SK-N-SH (cell line): ENCODE measurements around the gene DHDDS. TPM values are rescaled to one million over a fixed set of nuclear protein-coding genes. Genes with fewer than 3 reads are reported as not detected.

ENCODE experiments used
- CTCF ChIA-PET: fragments of 300-600, 350-600 bp; formaldehyde crosslinking; extraction: SDS; loops from one replicate; lab custom pipeline; 2021; lab: Yijun Ruan, JAX
- POLR2A ChIA-PET: fragments of 350-600 bp; sonication (Branson Sonifier 250); formaldehyde crosslinking; extraction: SDS; loops from one replicate; lab custom pipeline; 2020; ENCODE audit warnings: antibody characterized with exemption, inconsistent platforms; lab: Yijun Ruan, JAX
- DNase-seq: peaks from one replicate; pipeline ENCODE4 v3.0.0; 2012
- H2AFZ ChIP-seq: fragments of 200-600 bp; sonication (generic); 2 replicates; pipeline ENCODE4 v1.8.1; 2016; ENCODE audit warnings: antibody characterized with exemption, mild to moderate bottlenecking, low read depth
- H3F3A ChIP-seq: fragments of 200-600 bp; sonication (generic); replicated peaks from 2 replicates; pipeline ENCODE3; 2016; ENCODE audit warnings: antibody characterized with exemption, mild to moderate bottlenecking; ENCODE audit not compliant: insufficient read depth
- H3K27ac ChIP-seq, 2 experiments: fragments of 200-500 bp in 1 of 2; fragments of 200-600 bp in 1 of 2; sonication (Bioruptor generic) in 1 of 2; sonication (generic), shearing (Covaris generic) in 1 of 2; 2 replicates each; pipeline versions ENCODE4 v1.5.1 to v1.6.1; 2014 to 2016; ENCODE audit warnings: low read depth in 2 of 2, inconsistent platforms in 1 of 2, low read length in 1 of 2, mild to moderate bottlenecking in 1 of 2, mixed read lengths in 1 of 2
- H3K27me3 ChIP-seq: fragments of 200-600 bp; sonication (generic), shearing (Covaris generic); 2 replicates; pipeline ENCODE4 v1.6.1; 2016; ENCODE audit warnings: mixed run types; ENCODE audit not compliant: insufficient read depth
- H3K36me3 ChIP-seq, 2 experiments: fragments of 200-500 bp in 1 of 2; fragments of 200-600 bp in 1 of 2; sonication (Bioruptor generic) in 1 of 2; sonication (generic) in 1 of 2; replicated peaks in 1 of 2; 2 replicates each; pipeline versions ENCODE3 to v1.5.1; 2014 to 2016; ENCODE audit warnings: low read length in 1 of 2, mild to moderate bottlenecking in 1 of 2; ENCODE audit not compliant: insufficient read depth in 2 of 2, control insufficient read depth in 1 of 2
- H3K4me1 ChIP-seq, 2 experiments: fragments of 200-500 bp in 1 of 2; fragments of 200-600 bp in 1 of 2; sonication (Bioruptor generic) in 1 of 2; sonication (generic), shearing (Covaris generic) in 1 of 2; 2 replicates each; pipeline versions ENCODE4 v1.5.1 to v1.6.1; 2014 to 2016; ENCODE audit warnings: low read depth in 1 of 2, low read length in 1 of 2, mixed run types in 1 of 2; ENCODE audit not compliant: insufficient read depth in 2 of 2, control insufficient read depth in 1 of 2
- H3K4me2 ChIP-seq: fragments of 200-600 bp; sonication (generic), shearing (Covaris generic); 2 replicates; pipeline ENCODE4 v1.6.1; 2017; ENCODE audit warnings: mixed run types
- H3K4me3 ChIP-seq, 2 experiments: fragments of 200-500 bp in 1 of 2; fragments of 200-600 bp in 1 of 2; sonication (Bioruptor generic) in 1 of 2; sonication (generic), shearing (Covaris generic) in 1 of 2; 2 replicates each; pipeline versions ENCODE4 v1.5.1 to v1.8.1; 2014 to 2016; ENCODE audit warnings: low read depth in 2 of 2, inconsistent platforms in 1 of 2, low read length in 1 of 2, mild to moderate bottlenecking in 1 of 2, mixed read lengths in 1 of 2, moderate library complexity in 1 of 2
- H3K79me2 ChIP-seq: fragments of 200-600 bp; sonication (generic); 2 replicates; pipeline ENCODE4 v1.8.1; 2017; ENCODE audit warnings: mild to moderate bottlenecking; ENCODE audit not compliant: insufficient read depth
- H3K9ac ChIP-seq: fragments of 200-600 bp; sonication (generic); 2 replicates; pipeline ENCODE4 v1.6.1; 2017; ENCODE audit warnings: mixed run types
- H3K9me2 ChIP-seq: fragments of 200-600 bp; sonication (generic); 2 replicates; pipeline ENCODE4 v1.6.1; 2017; ENCODE audit warnings: mixed run types
- H3K9me3 ChIP-seq: fragments of 200-600 bp; sonication (generic); 2 replicates; pipeline ENCODE4 v1.6.1; 2017; ENCODE audit warnings: mixed run types, mild to moderate bottlenecking, moderate library complexity
- H4K20me1 ChIP-seq: fragments of 200-600 bp; sonication (generic); 2 replicates; pipeline ENCODE4 v1.6.1; 2017; ENCODE audit warnings: mild to moderate bottlenecking, mixed run types; ENCODE audit not compliant: insufficient read depth
- EZH2phosphoT487 ChIP-seq: fragments of 200-600 bp; sonication (generic); IDR thresholded peaks from 2 replicates; pipeline ENCODE4 v1.6.1; 2017; ENCODE audit warnings: low read depth, mixed run types, mild to moderate bottlenecking, antibody characterized with exemption, moderate library complexity, borderline replicate concordance
- GABPA ChIP-seq: IDR thresholded peaks from 2 replicates; pipeline ENCODE4 v1.4.0; 2012; ENCODE audit warnings: low read depth, mild to moderate bottlenecking
- GATA2 ChIP-seq: sonication (generic); formaldehyde crosslinking; IDR thresholded peaks from 2 replicates; pipeline ENCODE4 v1.5.0; 2020; ENCODE audit warnings: mild to moderate bottlenecking, missing genetic modification reagents
- MXI1 ChIP-seq: IDR thresholded peaks from 2 replicates; pipeline ENCODE4 v1.6.1; 2012; ENCODE audit warnings: mild to moderate bottlenecking, low read depth, low read length, improper control_type of control experiment
- NRF1 ChIP-seq: IDR thresholded peaks from 2 replicates; pipeline ENCODE4 v1.6.1; 2012; ENCODE audit warnings: low read depth, mild to moderate bottlenecking, low read length
- RCOR1 ChIP-seq: fragments of 150-350 bp; IDR thresholded peaks from 2 replicates; pipeline ENCODE4 v1.6.1; 2017; ENCODE audit warnings: antibody characterized with exemption, low read length
- RFX5 ChIP-seq: IDR thresholded peaks from 2 replicates; pipeline ENCODE4 v1.6.1; 2012; ENCODE audit warnings: mild to moderate bottlenecking, improper control_type of control experiment, low read length
- RXRA ChIP-seq: IDR thresholded peaks from 2 replicates; pipeline ENCODE4 v1.4.0; 2012; ENCODE audit warnings: low read depth, mild to moderate bottlenecking, borderline replicate concordance
- TAF1 ChIP-seq: IDR thresholded peaks from 2 replicates; pipeline ENCODE4 v1.6.1; 2012; ENCODE audit warnings: low read depth, mild to moderate bottlenecking, low read length, moderate library complexity, borderline replicate concordance
- TCF12 ChIP-seq: IDR thresholded peaks from 2 replicates; pipeline ENCODE4 v1.4.0; 2012
- TEAD4 ChIP-seq: IDR thresholded peaks from 2 replicates; pipeline ENCODE4 v1.4.0; 2012; ENCODE audit warnings: mild to moderate bottlenecking, borderline replicate concordance; ENCODE audit not compliant: insufficient read depth
- USF2 ChIP-seq: fragments of 150-350 bp; IDR thresholded peaks from 2 replicates; pipeline ENCODE4 v1.6.1; 2017; ENCODE audit warnings: antibody characterized with exemption, low read length, low read depth, borderline replicate concordance
- YY1 ChIP-seq: IDR thresholded peaks from 2 replicates; pipeline ENCODE4 v1.4.0; 2012; ENCODE audit warnings: low read depth, mild to moderate bottlenecking
- WGBS: methylation state at CpG from one replicate; pipeline ENCODE4 v1.1.6; 2017; ENCODE audit warnings: low lambda C conversion rate; 5-methylcytosine and 5-hydroxymethylcytosine counted together
- polyA plus RNA-seq, 3 experiments: library from polyadenylated mRNA; depleted of rRNA; stranded (reverse); fragments of >200 nt; gene quantifications; 2 replicates each; pipeline ENCODE4 v1.2.3, GENCODE V29; 2012
- TF ChIP-seq, protein P1 (sequence below): IDR thresholded peaks from 2 replicates; pipeline ENCODE4 v1.4.0; 2012; ENCODE audit warnings: low read depth, borderline replicate concordance
- TF ChIP-seq, protein P2 (sequence below): fragments of 150-350 bp; IDR thresholded peaks from 2 replicates; pipeline ENCODE4 v1.6.1; 2016; ENCODE audit warnings: mild to moderate bottlenecking, low read depth, low read length

Gene DHDDS
- polyA plus RNA-seq, 1 of the 3 experiments (the other 2 are of a cell fraction): 25.0 TPM

GRCh38 chr1:26476958-26477357 is 44.8 kb downstream of the DHDDS start:
- Histone ChIP-seq H3F3A (peaks cover 54% of the 10 kb centered on the region), H3K4me2 (no peak overlapping the region), H2AFZ (no peak overlapping the region), H3K4me1 (peaks cover 6 to 11% of the 10 kb centered on the region in 2 experiments; a peak in 3 of 4 replicates), H4K20me1 (peaks cover 32% of the 10 kb centered on the region), H3K27ac (no peak overlapping the region; a peak in 1 of 4 replicates), H3K9me2 (no peaks in the 10 kb centered on the region), H3K4me3 (no peak overlapping the region), H3K79me2 (peaks cover 34% of the 10 kb centered on the region), H3K9ac (no peak overlapping the region), H3K9me3 (no peaks in the 10 kb centered on the region), H3K36me3 (peaks cover 40 to 43% of the 10 kb centered on the region in 2 experiments), H3K27me3 (no peaks in the 10 kb centered on the region)
- DNase-seq: no peak
- TF ChIP-seq, protein P1, sequence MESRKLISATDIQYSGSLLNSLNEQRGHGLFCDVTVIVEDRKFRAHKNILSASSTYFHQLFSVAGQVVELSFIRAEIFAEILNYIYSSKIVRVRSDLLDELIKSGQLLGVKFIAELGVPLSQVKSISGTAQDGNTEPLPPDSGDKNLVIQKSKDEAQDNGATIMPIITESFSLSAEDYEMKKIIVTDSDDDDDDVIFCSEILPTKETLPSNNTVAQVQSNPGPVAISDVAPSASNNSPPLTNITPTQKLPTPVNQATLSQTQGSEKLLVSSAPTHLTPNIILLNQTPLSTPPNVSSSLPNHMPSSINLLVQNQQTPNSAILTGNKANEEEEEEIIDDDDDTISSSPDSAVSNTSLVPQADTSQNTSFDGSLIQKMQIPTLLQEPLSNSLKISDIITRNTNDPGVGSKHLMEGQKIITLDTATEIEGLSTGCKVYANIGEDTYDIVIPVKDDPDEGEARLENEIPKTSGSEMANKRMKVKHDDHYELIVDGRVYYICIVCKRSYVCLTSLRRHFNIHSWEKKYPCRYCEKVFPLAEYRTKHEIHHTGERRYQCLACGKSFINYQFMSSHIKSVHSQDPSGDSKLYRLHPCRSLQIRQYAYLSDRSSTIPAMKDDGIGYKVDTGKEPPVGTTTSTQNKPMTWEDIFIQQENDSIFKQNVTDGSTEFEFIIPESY: no peak
- TF ChIP-seq NRF1 (no peak), GABPA (no peak), RFX5 (no peak), MXI1 (no peak), GATA2 (CRISPR knock-in tag) (no peak), USF2 (no peak), TAF1 (no peak), TCF12 (no peak), RCOR1 (no peak), TEAD4 (no peak), EZH2phosphoT487 (no peak), YY1 (no peak), RXRA (no peak)
- TF ChIP-seq, protein P2, sequence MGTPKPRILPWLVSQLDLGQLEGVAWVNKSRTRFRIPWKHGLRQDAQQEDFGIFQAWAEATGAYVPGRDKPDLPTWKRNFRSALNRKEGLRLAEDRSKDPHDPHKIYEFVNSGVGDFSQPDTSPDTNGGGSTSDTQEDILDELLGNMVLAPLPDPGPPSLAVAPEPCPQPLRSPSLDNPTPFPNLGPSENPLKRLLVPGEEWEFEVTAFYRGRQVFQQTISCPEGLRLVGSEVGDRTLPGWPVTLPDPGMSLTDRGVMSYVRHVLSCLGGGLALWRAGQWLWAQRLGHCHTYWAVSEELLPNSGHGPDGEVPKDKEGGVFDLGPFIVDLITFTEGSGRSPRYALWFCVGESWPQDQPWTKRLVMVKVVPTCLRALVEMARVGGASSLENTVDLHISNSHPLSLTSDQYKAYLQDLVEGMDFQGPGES: no peak
- WGBS: 90% methylated on average over 4 of the region's 4 CpGs
- ChIA-PET POLR2A (no interaction called here), CTCF (no interaction called here)
